Transverse colon (tissue), 4 donors: ENCODE data around the gene SFXN4. TPM values are rescaled to one million over a fixed set of nuclear protein-coding genes. Genes with fewer than 3 reads are reported as not detected.
"Not testable (repeated sequence)": the region's sequence is repeated elsewhere in the genome, so short reads cannot be mapped to it uniquely, and the experiment has no call there.

Experiments used
- DNase-seq: peaks from one replicate; pipeline ENCODE4 v3.0.0-alpha.2; 2019
- H3K27ac ChIP-seq, 4 donors: fragments of 200-600 bp; sonication (generic); 2 replicates each; pipeline ENCODE4 v1.5.1; 2016 to 2018; ENCODE audit warnings: inconsistent platforms in 4 of 4
- H3K27me3 ChIP-seq: fragments of 200-600 bp; sonication (generic); 2 replicates; pipeline ENCODE4 v1.5.1; 2017; ENCODE audit warnings: inconsistent platforms
- H3K36me3 ChIP-seq, 4 donors: fragments of 200-600 bp; sonication (generic); 2 replicates each; pipeline ENCODE4 v1.5.1; 2017 to 2019; ENCODE audit warnings: inconsistent platforms in 4 of 4
- H3K4me1 ChIP-seq, 4 donors: fragments of 200-600 bp; sonication (generic); 2 replicates each; pipeline ENCODE4 v1.5.1; 2017 to 2020; ENCODE audit warnings: inconsistent platforms in 4 of 4
- H3K4me3 ChIP-seq, 4 donors: fragments of 200-600 bp; sonication (generic); 1 replicate in 1 of 4; 2 replicates in 3 of 4; pipeline versions ENCODE4 v1.5.1 to v1.6.1; 2017 to 2019; ENCODE audit warnings: inconsistent platforms in 4 of 4
- H3K9me3 ChIP-seq, 2 donors: fragments of 200-600 bp; sonication (generic); 2 replicates each; pipeline ENCODE4 v1.5.1; 2017 to 2019; ENCODE audit warnings: inconsistent platforms in 2 of 2
- CTCF ChIP-seq, 5 experiments: fragments of 200-600 bp in 3 of 5; fragments of 450-650 bp in 2 of 5; sonication (generic) in 3 of 5; IDR thresholded peaks; 1 replicate in 2 of 5; 2 replicates in 3 of 5; pipeline ENCODE4 v1.5.1; 2016 to 2017; ENCODE audit warnings: antibody characterized with exemption in 5 of 5, inconsistent platforms in 3 of 5, mild to moderate bottlenecking in 2 of 5, moderate library complexity in 1 of 5
- EP300 ChIP-seq: sonication (generic); formaldehyde crosslinking; IDR thresholded peaks from one replicate; pipeline ENCODE4 v1.6.1; 2017; ENCODE audit warnings: antibody characterized with exemption, low read depth
- POLR2A ChIP-seq: fragments of 450-650 bp; IDR thresholded peaks from one replicate; pipeline ENCODE4 v1.6.1; 2016; ENCODE audit warnings: antibody characterized with exemption, mild to moderate bottlenecking, moderate library complexity
- POLR2AphosphoS5 ChIP-seq, 3 donors: sonication (generic); formaldehyde crosslinking; IDR thresholded peaks; one replicate each; pipeline ENCODE4 v1.6.1; 2016; ENCODE audit warnings: antibody characterized with exemption in 3 of 3
- WGBS, 2 donors: methylation state at CpG; one replicate each; pipeline ENCODE4 v1.1.5; 2018; ENCODE audit warnings: low coverage in 1 of 2; 5-methylcytosine and 5-hydroxymethylcytosine counted together
- in situ Hi-C, 4 donors: fragments of 200-750 bp; cut with MboI; loops; one replicate each; pipeline versions ENCODE4 v1.15.0 to v1.15.1; 2017; ENCODE audit warnings: low sequenced_read_pairs in 3 of 4, low pct_ligation_motif_present in 1 of 4, low pct_unique_long_range_greater_than_20kb in 1 of 4
- intact Hi-C: fragments of 100-400 bp; cut with DNase I; formaldehyde crosslinking; loops from one replicate; pipeline ENCODE4 v1.15.1; 2023; ENCODE audit warnings: low total_unique reads
- total RNA-seq, 4 donors: library from RNA; depleted of rRNA; stranded (reverse); fragments of >200 nt; gene quantifications; one replicate each; pipeline ENCODE4 v1.1.0, GENCODE V29; 2016

The SFXN4 gene
- total RNA-seq, 4 donors from 2014 or later, result 15.0 to 61.3 (median 27.7) TPM

- 81 to 100% methylated on average over 1 to 8 of the region's 8 CpGs for WGBS, 2 donors
- in situ Hi-C loops, result no loop called here
- intact Hi-C loops, result no loop called here
- no peak for TF ChIP-seq CTCF (IDR thresholded peaks at IDR 0.05)
- TF ChIP-seq EP300, result no peak
- TF ChIP-seq POLR2A, result no peak
- no peak for TF ChIP-seq POLR2AphosphoS5 (IDR thresholded peaks at IDR 0.05)
- H3K27ac ChIP-seq, result no peak overlapping the region
- peaks cover 0 to 3% (median 1%) of the 10 kb centered on the region in 4 donors for H3K4me1 ChIP-seq
- no peaks in the 10 kb centered on the region for H3K27me3 ChIP-seq
- no peaks in the 10 kb centered on the region for H3K9me3 ChIP-seq
- DNase-seq, result no peak
- H3K4me3 ChIP-seq, result no peak overlapping the region
- H3K36me3 ChIP-seq, result peaks cover 0 to 44% (median 19%) of the 10 kb centered on the region in 4 donors
Measured at GRCh38 chr10:119159332-119159731, 6.2 kb downstream of the SFXN4 start.

GRCh38 chr10:119153661-119154060, 11.9 kb downstream of the SFXN4 start:
- intact Hi-C loops (no loop called here), in situ Hi-C loops (no loop called here)
- Histone ChIP-seq H3K27me3 (no peaks in the 10 kb centered on the region), H3K4me3 (no peak overlapping the region), H3K4me1 (no peaks in the 10 kb centered on the region), H3K27ac (no peak overlapping the region), H3K9me3 (no peaks in the 10 kb centered on the region), H3K36me3 (peaks cover 0 to 68% (median 23%) of the 10 kb centered on the region in 4 donors)
- DNase-seq, result no peak
- 94 to 97% methylated on average over 7 to 12 of the region's 12 CpGs for WGBS, 2 donors
- TF ChIP-seq POLR2A (no peak), POLR2AphosphoS5 (IDR thresholded peaks at IDR 0.05) (no peak), EP300 (no peak)

GRCh38 chr10:119153041-119153440, 12.5 kb downstream of the SFXN4 start:
- whole genome bisulfite sequencing, 2 donors, result 94% methylated on average over 5 of the region's 5 CpGs; no CpG with 5 or more reads in 1 of the 2 donors
- Histone ChIP-seq H3K4me1 (no peaks in the 10 kb centered on the region), H3K27me3 (no peaks in the 10 kb centered on the region), H3K27ac (no peak overlapping the region), H3K4me3 (no peak overlapping the region), H3K36me3 (peaks cover 0 to 67% (median 24%) of the 10 kb centered on the region in 4 donors), H3K9me3 (no peaks in the 10 kb centered on the region)
- intact Hi-C loops (no loop called here), in situ Hi-C loops (no loop called here)
- TF ChIP-seq CTCF (IDR thresholded peaks at IDR 0.05), result no peak
- TF ChIP-seq EP300, result no peak
- TF ChIP-seq POLR2AphosphoS5 (IDR thresholded peaks at IDR 0.05), result no peak
- TF ChIP-seq POLR2A, result no peak
- DNase-seq, result no peak

- in situ Hi-C loops, DNase-seq, H3K4me1 ChIP-seq, H3K9me3 ChIP-seq, H3K4me3 ChIP-seq, H3K27ac ChIP-seq, H3K27me3 ChIP-seq, intact Hi-C loops: not testable (repeated sequence)
- peaks cover 0 to 66% (median 27%) of the 10 kb centered on the region in 4 donors for H3K36me3 ChIP-seq
- 92% methylated on average over 6 of the region's 6 CpGs; no CpG with 5 or more reads in 1 of the 2 donors for WGBS, 2 donors
Measured at GRCh38 chr10:119151601-119152000, 13.9 kb downstream of the SFXN4 start.

GRCh38 chr10:119149729-119150128, 15.8 kb downstream of the SFXN4 start:
- no peak overlapping the region for H3K4me3 ChIP-seq
- DNase-seq, result no peak
- 85 to 89% methylated on average over 13 of the region's 13 CpGs for WGBS, 2 donors
- no peaks in the 10 kb centered on the region for H3K9me3 ChIP-seq
- intact Hi-C loops (no loop called here), in situ Hi-C loops (loop anchor here in 1 of 4 donors (25.0 kb wide), 1 partner anchor 112 kb away; the partner anchor contains the start of gene NANOS1)
- no peaks in the 10 kb centered on the region for H3K27me3 ChIP-seq
- no peaks in the 10 kb centered on the region for H3K4me1 ChIP-seq
- no peak overlapping the region for H3K27ac ChIP-seq
- TF ChIP-seq POLR2A (no peak), CTCF (IDR thresholded peaks at IDR 0.05) (no peak), POLR2AphosphoS5 (IDR thresholded peaks at IDR 0.05) (no peak), EP300 (no peak)
- H3K36me3 ChIP-seq, result peaks cover 0 to 49% (median 21%) of the 10 kb centered on the region in 4 donors
